ENCODE results near the gene TBC1D10A.

TBC1D10A gene

DNA sequence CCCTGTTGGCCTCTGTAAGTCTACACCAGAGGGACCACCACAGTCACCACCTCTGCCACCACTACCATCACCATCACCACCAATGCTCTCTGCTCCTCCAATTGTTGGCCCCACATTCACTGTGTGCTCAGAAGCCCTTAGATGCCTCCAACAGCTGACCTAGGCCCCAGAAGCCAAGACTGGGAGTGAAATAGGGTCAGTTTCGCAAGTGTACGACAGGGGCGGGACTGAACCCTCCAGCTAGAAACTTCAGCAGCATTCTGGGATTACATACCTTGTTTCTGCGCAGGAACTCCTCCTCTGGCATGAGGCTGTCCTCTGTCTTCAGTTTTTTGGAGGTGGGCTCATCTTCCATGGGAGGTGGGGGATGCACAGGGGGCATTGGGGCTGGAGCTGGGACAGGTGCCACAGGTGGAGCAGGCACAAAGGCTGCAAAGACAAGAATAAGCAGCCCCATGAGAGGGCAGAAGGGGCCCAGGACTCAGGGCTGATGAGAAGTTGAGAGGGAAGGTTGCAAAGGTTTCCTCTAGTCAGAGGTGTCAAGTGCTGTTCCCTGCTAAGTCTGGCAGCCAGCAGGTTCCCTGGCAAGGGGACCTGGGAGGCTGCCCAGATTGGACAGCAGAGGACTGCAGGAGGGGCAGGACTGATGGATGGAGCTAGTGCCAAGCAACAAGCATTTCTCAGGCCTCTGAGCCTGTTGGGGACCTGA lies 10.2 kb upstream of the TBC1D10A start:
- Histone ChIP-seq H3K9ac (ENCODE audit: low read depth, low read length) (no peak overlapping the region), H3K4me1 (ENCODE audit: insufficient read depth, low read length) (no peaks in the 10 kb centered on the region), H3K36me3 (ENCODE audit: insufficient read depth, low read length) (peaks cover 29% of the 10 kb centered on the region), H3K9me3 (ENCODE audit: control insufficient read depth, insufficient read depth, low read length) (no peaks in the 10 kb centered on the region)

DNA sequence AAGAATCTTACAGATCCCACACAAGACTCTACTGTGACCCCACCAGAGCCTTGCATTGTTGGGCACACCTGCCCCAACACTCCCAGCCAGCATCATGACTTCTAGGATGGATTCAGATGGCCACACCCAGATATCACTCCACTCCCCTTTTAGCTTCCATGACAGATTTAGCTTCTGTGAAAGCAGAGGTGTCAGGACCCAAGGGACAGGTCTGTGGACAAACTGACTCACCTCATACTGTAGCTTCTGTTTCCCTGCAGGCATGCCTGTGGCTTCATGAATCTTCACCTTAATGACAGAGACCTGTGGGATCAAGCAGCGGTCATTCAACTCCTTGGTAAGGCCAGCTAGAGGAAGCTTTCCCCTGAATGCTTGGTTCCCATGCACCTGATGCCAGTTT lies 8.5 kb upstream of the TBC1D10A start:
- Histone ChIP-seq H3K9me3 (ENCODE audit: control insufficient read depth, insufficient read depth, low read length) (no peaks in the 10 kb centered on the region), H3K4me1 (ENCODE audit: insufficient read depth, low read length) (no peaks in the 10 kb centered on the region), H3K9ac (ENCODE audit: low read depth, low read length) (no peak overlapping the region), H3K36me3 (ENCODE audit: insufficient read depth, low read length) (peaks cover 28% of the 10 kb centered on the region)

DNA sequence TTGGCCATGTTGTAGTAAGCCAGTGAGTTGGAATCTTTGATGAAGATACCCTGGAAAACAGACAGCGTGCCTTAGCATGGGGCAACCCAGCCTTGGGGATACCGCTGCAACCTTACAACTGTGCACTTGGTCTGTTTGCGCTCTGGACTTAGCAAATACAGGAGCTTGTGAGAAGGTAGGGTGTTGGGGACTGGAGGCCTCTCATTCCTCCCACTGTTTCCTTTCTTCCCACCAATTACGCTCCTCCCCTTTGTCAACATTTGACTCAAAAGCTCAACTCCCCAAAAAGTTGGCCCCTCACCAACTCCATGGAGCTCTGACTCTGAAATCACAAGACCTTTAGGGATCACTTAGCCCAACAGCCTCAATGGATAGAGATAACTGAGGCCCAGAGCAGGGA lies 7.9 kb upstream of the TBC1D10A start:
- H3K36me3 ChIP-seq (ENCODE audit: insufficient read depth, low read length), result peaks cover 24% of the 10 kb centered on the region

DNA sequence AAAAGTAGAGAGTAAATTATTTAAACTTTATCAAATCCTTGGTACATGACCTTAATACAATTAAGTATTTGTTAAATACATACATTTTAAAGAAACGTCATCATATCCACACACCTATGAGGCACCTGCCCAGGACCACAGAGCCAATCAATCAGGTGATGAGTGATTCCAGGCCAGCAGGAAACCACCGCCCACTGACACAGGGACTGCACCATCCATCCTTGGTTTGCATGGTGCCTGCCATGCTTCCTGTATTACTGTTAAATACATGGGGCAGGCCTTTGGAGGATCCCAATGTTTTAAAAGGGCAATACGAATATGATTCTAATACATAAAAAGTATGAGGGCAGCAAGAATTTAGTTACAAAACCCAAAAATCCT lies 7.0 kb upstream of the TBC1D10A start:
- Histone ChIP-seq H3K9me3 (ENCODE audit: control insufficient read depth, insufficient read depth, low read length) (no peaks in the 10 kb centered on the region), H3K4me1 (ENCODE audit: insufficient read depth, low read length) (no peaks in the 10 kb centered on the region), H3K36me3 (ENCODE audit: insufficient read depth, low read length) (peaks cover 23% of the 10 kb centered on the region), H3K9ac (ENCODE audit: low read depth, low read length) (no peak overlapping the region)

More for the DNA sequence above, 7.9 kb upstream of the TBC1D10A start:
- Histone ChIP-seq H3K9me3 (ENCODE audit: control insufficient read depth, insufficient read depth, low read length) (no peaks in the 10 kb centered on the region), H3K4me1 (ENCODE audit: insufficient read depth, low read length) (no peaks in the 10 kb centered on the region), H3K9ac (ENCODE audit: low read depth, low read length) (no peak overlapping the region)

DNA sequence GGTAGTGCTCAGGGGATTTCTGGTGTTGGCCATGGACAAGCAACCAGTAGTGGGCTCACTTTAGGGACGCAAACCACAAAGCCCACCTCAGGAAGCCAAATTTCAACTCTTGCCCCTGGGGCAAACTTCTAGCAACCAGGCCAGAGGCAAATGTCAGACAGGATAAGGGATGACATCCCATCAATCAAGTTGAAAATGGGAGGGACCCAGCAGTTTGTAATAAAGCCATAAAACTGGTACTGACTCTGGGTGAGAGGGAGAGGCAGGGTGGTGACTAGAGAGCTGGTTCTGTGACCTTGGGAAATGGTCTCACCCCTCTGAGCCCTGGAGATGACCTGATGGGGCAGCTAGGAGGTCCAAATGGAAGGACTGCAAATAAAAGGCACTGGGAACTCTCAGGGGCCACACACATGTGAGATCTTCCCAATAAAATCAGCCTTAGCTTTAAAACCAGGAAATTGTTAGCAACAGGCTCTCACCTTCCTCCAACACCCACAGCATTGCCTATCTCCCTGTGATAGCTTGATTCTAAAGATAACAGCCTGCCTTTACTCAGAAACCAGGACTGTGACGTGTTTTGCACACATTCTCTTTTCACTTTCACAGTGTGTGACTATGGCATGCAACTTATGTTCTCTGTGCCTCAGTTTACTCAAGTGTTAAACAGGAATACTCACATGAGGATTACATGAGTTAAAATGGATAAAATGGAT lies 6.4 kb upstream of the TBC1D10A start:
- Histone ChIP-seq H3K9ac (ENCODE audit: low read depth, low read length) (no peak overlapping the region), H3K36me3 (ENCODE audit: insufficient read depth, low read length) (peaks cover 23% of the 10 kb centered on the region)

DNA sequence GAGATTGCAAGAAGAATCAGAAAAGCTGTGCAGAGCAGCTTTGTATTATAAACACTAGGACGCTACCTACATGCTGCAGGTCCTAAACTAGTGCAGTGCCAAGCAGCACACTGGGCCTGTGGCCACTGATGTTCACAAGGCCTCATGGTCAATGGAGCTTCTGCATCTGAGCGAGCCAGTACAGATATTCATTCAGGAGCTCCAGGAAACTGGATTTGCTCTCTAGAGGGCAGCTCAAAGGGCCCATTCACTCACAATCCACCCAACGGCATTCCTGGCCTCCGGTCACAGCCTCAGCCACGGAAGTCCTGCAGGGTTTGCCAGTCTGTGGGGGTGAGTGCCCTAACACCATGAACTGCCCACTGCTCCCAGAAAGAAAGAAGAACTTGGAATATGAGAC lies 5.8 kb upstream of the TBC1D10A start:
- Histone ChIP-seq H3K4me1 (ENCODE audit: insufficient read depth, low read length) (peaks cover 6% of the 10 kb centered on the region), H3K9me3 (ENCODE audit: control insufficient read depth, insufficient read depth, low read length) (no peaks in the 10 kb centered on the region), H3K36me3 (ENCODE audit: insufficient read depth, low read length) (peaks cover 23% of the 10 kb centered on the region), H3K9ac (ENCODE audit: low read depth, low read length) (no peak overlapping the region)

More for the DNA sequence above, 6.4 kb upstream of the TBC1D10A start:
- H3K9me3 ChIP-seq (ENCODE audit: control insufficient read depth, insufficient read depth, low read length), result no peaks in the 10 kb centered on the region
- peaks cover under 1% of the 10 kb centered on the region; the same call in 1 of the 2 replicates for H3K4me1 ChIP-seq (ENCODE audit: insufficient read depth, low read length)

DNA sequence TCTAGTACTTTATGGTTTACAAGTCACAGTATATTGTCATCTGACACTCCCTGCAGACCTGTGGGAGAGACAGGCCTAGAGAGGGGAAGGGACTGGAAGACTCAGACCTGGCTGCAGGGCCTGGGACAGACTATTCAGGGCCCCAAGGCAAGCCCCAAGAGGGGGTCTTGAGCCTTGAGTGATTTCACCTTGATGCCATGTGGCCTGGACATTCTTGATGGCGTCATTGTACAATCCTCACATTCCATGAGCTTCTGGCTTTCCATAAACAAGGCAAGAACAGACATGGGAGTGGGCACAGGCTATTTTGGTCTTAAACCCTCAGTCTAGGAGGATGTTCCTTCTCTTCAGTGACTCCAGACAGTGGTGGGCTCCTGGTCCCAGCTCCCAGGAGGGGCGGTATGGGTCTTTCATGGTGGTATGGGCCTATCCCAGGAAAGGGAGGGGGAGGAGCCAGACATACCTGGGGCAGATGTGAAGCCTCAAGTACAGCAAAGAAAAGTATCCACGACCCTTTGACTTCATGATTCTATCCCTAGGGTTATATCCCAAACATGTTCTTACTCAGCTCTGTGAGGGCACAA lies 1.8 kb upstream of the TBC1D10A start:
- no peak overlapping the region for H3K9ac ChIP-seq (ENCODE audit: low read depth, low read length)
- peaks cover 20% of the 10 kb centered on the region for H3K4me1 ChIP-seq (ENCODE audit: insufficient read depth, low read length)
- H3K36me3 ChIP-seq (ENCODE audit: insufficient read depth, low read length), result peaks cover 11% of the 10 kb centered on the region
- H3K9me3 ChIP-seq (ENCODE audit: control insufficient read depth, insufficient read depth, low read length), result no peaks in the 10 kb centered on the region

DNA sequence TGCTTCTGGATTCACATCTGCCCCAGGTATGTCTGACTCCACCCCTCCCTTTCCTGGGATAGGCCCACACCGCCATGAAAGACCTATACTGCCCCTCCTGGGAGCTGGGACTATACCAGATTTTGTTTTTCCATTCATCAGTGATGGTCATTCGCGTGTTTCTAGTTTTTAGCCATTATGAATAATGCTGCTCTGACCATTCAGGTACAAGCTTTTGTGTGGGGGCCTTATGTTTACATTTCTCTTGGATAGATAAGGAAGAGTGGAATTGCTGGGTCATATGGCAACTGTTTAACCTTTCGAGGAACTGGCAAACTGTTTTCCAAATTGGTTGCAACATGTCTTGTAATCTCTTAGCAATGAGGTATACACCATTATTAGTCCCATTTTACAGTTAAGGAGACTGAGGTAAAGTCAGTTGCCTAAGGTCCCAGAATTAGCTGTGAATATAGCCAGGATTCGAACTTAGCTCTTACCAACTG lies 1.2 kb upstream of the TBC1D10A start:
- Histone ChIP-seq H3K36me3 (ENCODE audit: insufficient read depth, low read length) (peaks cover 4% of the 10 kb centered on the region; the same call in 1 of the 2 replicates), H3K4me1 (ENCODE audit: insufficient read depth, low read length) (peaks cover 20% of the 10 kb centered on the region), H3K9ac (ENCODE audit: low read depth, low read length) (no peak overlapping the region), H3K9me3 (ENCODE audit: control insufficient read depth, insufficient read depth, low read length) (no peaks in the 10 kb centered on the region)

DNA sequence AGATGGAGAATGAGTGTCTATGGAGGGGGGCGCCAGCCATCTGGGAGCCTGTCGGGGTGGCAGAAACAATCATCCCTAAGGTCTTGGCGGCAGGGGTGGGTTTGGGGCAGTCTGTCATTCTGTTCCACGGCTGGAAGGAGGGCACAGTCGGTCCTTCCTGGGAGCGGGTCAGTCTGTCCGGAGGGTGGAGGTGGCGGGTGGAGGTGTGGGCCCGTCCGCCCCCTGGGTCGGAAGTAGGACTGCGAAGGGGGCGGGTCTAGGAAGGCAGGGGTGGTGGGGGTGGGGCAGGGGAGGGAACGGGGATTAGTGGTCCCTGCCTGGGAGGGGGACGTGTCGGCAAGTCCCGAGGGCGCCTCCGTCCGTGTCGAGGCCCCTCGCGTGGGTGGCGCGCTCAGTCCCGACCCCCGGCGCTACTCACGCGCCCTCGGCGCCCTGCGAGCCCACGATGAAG lies 461 bp downstream of the TBC1D10A start:
- H3K9ac ChIP-seq (ENCODE audit: low read depth, low read length), result peak overlapping the region; percentile 80; the same call in 1 of the 2 replicates
- H3K9me3 ChIP-seq (ENCODE audit: control insufficient read depth, insufficient read depth, low read length), result no peaks in the 10 kb centered on the region
- peaks cover 4% of the 10 kb centered on the region; the same call in 1 of the 2 replicates for H3K36me3 ChIP-seq (ENCODE audit: insufficient read depth, low read length)
- peaks cover 20% of the 10 kb centered on the region for H3K4me1 ChIP-seq (ENCODE audit: insufficient read depth, low read length)

DNA sequence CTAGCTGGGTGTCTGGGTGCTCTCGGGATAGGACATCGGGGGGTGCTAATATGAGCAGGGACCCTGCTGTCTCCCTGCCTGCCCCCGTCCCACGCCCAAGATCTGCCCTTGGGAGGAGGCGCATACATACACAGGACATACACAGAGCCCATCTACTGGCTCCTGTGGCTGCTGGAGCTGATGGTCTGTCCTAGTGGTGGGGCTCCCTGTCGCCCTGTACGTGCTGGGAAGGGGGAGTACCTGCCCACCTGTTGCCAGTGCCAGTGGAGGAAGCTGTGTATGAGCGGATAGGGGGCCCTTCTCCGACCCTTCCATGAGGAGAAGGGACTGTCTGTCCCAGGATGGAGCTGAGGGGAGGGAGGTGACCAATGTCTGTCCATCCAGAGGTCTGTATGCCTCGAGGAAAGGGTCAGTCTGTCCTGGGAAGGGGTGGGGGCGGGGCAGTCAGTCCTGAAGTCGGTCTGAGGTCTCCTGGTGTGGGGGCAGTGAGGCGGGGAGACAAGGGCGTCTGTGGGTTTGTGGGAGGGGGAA lies 952 bp downstream of the TBC1D10A start:
- H3K4me1 ChIP-seq (ENCODE audit: insufficient read depth, low read length), result peaks cover 20% of the 10 kb centered on the region
- H3K9ac ChIP-seq (ENCODE audit: low read depth, low read length), result peak overlapping the region; percentile 56; the same call in 1 of the 2 replicates
- no peaks in the 10 kb centered on the region for H3K9me3 ChIP-seq (ENCODE audit: control insufficient read depth, insufficient read depth, low read length)
- H3K36me3 ChIP-seq (ENCODE audit: insufficient read depth, low read length), result peaks cover 2% of the 10 kb centered on the region; the same call in 1 of the 2 replicates

DNA sequence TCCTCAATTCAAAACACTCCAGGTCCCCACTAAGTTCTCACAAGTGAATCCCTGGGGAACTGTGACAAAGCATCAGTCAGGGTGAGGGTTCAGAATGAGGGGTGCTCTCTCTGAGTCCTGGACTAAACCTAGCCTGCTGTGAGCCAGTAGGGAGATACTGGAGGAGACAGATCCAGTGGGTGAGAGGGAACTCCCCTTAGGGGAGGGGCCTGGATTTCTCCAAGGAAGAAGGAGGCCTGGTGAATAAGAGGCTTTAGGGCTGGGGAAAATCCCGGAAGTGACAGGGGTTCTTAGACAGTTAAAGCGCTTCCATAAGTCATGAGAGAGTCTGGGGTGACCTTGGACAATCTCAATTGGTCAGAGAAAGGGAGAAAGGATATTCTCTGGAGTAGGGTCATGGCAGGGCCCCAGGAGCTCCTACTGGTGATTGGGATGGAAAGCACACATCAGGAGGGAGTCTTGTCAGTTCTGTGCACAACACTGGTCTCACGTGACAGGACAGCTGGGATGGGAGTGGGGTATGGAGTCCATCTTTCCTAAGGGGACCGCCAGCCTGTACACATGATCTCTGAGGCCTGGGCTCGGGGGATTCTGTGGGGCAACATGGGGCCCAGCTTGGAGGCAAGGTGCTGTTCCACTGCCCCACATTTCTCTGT lies 1.5 kb downstream of the TBC1D10A start:
- Histone ChIP-seq H3K9ac (ENCODE audit: low read depth, low read length) (peak overlapping the region; percentile 5; the same call in 1 of the 2 replicates), H3K9me3 (ENCODE audit: control insufficient read depth, insufficient read depth, low read length) (no peaks in the 10 kb centered on the region), H3K4me1 (ENCODE audit: insufficient read depth, low read length) (peaks cover 20% of the 10 kb centered on the region), H3K36me3 (ENCODE audit: insufficient read depth, low read length) (no peaks in the 10 kb centered on the region; the same call in 1 of the 2 replicates)

DNA sequence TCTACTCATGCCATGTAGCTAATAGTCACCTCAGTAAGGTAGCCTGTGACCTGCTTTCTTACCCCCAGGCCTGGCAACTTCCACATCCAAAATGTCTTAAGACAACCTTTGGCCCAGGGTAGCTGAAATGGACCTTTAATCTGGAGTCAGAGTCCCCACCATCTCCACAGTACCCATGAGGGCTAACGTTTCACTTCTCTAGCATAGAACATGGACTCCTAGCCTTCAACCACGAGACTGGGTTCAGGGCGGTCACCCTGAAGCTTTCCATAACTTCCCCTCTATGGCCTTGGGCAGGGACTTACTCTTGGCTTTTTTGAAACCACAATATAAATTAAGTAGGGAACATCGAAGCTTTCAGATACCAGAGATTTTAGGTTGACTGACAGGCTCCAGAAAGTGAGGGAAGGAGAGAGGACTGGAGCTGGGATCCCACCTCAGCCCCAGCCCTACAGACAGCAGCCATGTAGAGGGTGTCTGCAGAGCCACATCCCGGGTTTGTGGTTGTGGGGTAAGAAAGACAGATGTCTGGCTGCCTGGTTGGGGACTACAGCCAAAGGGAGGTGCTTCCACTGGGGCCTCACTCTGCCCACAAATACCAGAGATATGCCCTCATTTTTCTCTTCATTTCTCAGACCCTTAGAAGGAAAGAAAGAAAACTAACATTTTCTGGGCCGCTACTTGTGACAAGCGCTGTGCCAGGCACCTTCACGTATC lies 2.6 kb downstream of the TBC1D10A start:
- H3K9ac ChIP-seq (ENCODE audit: low read depth, low read length), result no peak overlapping the region
- peaks cover 20% of the 10 kb centered on the region for H3K4me1 ChIP-seq (ENCODE audit: insufficient read depth, low read length)
- no peaks in the 10 kb centered on the region for H3K9me3 ChIP-seq (ENCODE audit: control insufficient read depth, insufficient read depth, low read length)
- H3K36me3 ChIP-seq (ENCODE audit: insufficient read depth, low read length), result 0 out of 2 replicates have a peak, but pooled peaks cover 3% of the 10 kb centered on the region

DNA sequence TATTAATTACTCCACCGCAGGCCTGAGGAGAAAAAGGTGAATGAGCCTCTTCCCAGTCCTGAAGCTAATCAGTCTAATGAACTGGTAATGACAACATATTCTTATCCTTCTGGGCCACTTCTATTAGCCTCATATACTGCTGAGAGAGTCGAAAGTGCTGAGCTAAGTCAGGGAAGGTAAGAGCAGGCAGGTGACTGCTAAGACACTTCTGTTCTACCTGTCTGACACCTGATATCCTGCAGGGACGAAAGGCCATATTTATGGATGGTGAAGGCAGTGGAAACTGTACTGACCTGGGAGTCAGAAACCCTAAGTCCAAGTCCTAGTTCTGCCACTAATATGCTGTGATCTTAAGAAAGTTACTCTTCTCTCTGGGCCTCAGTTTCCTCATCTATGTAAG lies 3.5 kb downstream of the TBC1D10A start:
- Histone ChIP-seq H3K4me1 (ENCODE audit: insufficient read depth, low read length) (peaks cover 20% of the 10 kb centered on the region), H3K9ac (ENCODE audit: low read depth, low read length) (no peak overlapping the region), H3K36me3 (ENCODE audit: insufficient read depth, low read length) (0 out of 2 replicates have a peak, but pooled peaks cover 3% of the 10 kb centered on the region), H3K9me3 (ENCODE audit: control insufficient read depth, insufficient read depth, low read length) (no peaks in the 10 kb centered on the region)
